OCI-LY1 (cell line): ENCODE measurements around the gene CACNA1D.

Experiments used
- CTCF ChIP-seq: fragments of 200-600 bp; sonication (generic), shearing (Covaris generic); IDR thresholded peaks from 2 replicates; pipeline ENCODE4 v1.5.1; 2017; ENCODE audit warnings: mild to moderate bottlenecking, antibody characterized with exemption, low read length, moderate library complexity, mixed read lengths
- EZH2 ChIP-seq: fragments of 200-600 bp; sonication (generic), shearing (Covaris generic); IDR thresholded peaks from 2 replicates; pipeline ENCODE4 v1.8.0; 2017; ENCODE audit warnings: borderline replicate concordance, mixed run types, mild to moderate bottlenecking, antibody characterized with exemption, low read length, moderate library complexity, mixed read lengths

DNA sequence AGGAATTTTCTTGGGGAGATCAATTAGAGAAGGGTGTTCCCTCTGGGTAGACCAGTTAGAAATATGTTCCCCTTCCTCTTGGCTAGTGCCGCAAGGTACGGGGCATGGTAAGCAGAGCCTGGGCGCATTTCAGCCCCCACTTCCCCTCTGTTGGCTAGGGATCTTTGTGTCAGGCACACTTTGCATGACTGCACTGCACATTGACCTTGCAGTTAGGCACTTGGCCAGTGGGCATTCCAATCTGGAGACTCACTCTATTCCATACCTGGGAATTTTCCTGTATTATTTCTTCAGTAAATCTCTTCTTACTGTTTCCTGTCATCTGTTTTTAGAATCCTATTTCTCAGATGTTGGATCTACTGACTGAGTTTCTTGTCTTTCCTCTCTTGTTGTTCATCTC, 30.0 kb upstream of the CACNA1D start:
- TF ChIP-seq EZH2 = no peak
- no peak for TF ChIP-seq CTCF
